CD4-positive, alpha-beta T cell treated with Interferon gamma for 1 hour (primary cell): Measurements from ENCODE around the gene ANKRD27.

Experiments
- DNase-seq: peaks from one replicate; pipeline ENCODE4 v3.0.0-alpha.2; 2020

ANKRD27 gene

DNA sequence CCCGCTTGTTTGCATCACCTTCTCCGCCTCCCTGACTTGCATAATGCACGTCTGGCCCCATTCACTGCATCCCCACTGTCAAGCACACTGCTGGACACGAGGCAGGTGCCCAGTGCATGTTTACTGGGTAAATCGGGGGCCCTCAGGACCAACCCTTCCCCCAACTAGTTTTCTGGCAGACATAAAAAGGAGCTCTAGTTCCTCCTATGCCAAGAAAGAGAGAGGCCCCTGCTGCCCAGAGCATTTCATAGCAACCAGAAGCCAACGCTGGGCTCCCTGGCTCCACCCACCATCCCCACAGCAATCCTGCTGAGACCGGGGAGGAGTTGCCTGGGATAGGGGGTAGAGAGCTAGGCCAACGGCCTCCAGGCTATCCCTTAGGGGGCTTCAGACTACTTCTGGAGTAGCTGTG is 23.2 kb downstream of the ANKRD27 start:
- DNase-seq, result no peak

DNA sequence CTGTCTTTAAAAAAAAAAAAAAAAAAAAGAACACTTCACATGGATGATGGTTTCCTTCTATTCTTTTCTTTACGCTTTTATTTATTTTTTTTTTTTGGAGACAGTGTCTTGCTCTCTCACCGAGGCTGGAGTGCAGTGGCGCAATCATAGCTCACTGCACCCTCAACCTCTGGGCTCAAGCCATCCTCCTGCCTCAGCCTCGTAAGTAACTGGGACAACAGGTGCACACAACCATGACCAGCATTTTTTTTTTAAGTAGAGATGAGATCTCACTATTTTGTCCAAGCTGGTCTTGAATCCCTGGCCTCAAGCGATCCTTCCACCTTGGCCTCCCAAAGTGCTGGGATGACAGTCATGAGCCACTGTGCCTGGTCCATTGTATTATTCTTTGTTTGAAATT is 24.3 kb downstream of the ANKRD27 start:
- no peak for DNase-seq

DNA sequence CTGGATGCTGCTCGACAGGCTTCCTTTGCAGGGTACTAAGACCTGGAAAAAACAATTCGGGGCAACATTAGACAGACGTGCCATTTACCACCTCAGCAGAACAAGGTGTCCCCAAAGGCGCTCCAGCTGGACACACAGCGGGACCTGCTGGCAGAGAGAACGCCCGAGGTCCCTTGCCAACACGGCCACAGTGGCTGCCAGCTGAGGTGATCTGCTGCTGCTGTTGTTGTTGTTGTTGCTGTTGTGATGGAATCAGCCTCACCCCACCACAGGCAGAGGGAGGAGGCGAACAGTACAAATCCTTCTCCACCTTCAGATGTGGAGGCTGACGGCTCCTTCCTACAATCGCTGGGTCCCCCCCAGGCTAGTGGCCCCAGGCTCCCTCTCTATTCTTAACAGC is 25.2 kb downstream of the ANKRD27 start:
- DNase-seq, result no peak

DNA sequence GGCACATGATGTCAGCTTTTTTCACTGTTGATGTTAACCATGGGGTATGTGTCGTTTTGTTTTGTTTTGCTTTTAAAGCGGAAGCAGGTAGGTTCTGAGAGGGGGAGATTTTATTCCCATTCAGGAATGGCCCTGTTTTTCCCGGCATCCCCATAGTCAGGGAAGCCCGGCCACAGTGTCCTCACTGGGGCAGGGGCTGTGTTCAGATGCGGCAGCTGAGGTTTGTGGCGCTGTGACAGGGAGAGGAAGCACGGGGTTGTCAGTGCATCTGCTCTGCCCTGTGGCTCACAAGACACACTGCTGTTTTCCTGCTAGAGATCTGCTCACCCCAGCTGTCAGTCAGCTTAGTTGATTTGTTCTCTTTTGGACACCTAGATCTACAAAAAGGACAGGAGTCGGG is 27.6 kb downstream of the ANKRD27 start:
- no peak for DNase-seq

DNA sequence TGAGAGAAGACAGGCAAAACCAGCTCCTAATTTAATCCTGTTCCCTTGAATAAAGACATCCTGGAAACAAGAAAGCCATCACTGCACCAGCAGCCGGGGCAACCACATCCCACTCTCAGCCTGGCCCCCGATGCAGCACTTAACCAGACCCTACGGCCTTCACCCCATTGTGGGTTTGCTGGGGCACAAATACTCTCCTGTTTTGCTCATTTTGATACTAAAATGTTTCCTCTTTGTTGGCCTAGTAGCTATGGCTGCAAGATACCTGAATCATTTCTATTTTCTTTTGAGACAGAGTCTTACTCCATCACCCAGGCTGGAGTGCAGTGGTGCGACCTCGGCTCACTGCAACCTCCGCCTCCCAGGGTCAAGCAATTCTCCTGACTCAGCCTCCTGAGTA is 28.4 kb downstream of the ANKRD27 start:
- DNase-seq, result no peak

DNA sequence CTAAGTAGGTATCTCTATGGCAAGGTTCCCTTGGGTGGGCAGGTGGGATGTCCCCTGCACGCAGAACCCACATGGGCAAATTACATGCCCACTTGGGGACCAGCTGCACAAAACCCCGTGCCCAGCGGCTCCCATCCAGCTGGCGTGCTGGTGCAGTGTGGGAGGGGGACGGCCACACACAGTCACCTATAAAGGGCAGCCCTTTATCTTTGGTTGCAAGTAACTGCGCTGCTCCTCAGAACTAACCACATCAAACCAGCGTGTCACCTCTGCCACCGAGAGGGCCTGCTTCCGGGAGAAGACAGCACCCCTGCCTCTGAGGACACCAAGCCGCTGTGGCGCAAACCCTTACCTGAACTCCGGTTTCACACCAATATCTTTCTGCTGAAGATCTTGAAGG is 32.2 kb downstream of the ANKRD27 start:
- DNase-seq, result peak; percentile 70

DNA sequence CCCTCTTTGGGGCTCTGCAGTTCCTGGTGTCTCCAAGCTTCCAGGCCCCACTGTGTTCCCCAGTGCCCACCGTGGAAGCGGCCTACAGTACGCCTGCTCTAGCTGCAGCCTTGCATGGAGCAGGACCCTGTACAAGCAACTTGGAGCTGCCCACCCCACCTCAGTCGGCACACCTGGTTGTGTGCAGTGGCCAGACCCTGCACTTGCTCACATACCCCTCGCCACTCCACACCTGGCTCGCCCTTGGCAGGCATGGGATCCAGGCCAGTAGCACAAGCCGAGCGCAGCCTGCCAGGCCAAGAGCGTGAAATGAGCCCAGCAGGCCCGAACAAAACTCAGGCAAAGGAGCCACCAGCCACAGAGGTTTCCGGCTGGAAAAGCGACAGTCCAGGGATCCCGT is 36.4 kb downstream of the ANKRD27 start:
- DNase-seq, result no peak

DNA sequence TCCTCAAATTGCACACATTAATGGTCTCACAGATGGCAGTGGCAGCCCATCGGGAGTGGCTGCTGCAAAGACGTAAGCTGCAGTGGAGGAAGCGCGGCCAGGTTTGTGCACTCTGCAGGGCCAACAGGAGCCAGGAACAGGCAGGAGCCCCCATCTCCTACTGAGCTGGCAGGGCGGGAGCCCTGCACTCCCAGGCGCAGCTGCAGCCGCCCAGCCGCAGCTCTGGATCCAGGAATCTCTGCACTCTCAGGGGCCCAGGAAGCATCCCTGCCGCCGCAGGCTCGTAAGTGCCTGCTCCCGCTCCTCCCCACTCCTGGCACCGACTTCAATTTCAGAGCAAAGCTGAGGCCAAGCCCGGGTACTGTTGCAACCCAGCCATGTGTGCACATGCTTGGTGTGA is 37.5 kb downstream of the ANKRD27 start:
- no peak for DNase-seq

DNA sequence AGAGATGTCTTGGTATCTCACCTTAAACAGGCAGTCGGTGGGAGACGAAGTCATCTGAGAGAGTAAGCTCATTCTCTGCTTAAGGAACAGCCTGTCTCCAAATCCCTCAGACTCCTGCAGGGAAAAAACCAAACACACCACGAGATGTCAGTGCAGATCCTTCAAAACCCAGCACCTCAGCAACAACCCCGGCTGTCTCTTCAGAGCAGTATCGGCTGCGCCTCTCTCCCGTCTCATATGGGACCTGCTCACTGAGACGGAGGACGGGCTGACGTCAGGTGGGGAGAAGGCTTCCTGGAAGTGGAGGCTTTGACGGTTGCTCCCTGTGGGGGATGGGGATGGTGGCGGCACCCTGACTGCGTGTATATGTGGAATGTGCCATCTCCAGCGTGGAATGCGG is 43.6 kb downstream of the ANKRD27 start:
- no peak for DNase-seq

DNA sequence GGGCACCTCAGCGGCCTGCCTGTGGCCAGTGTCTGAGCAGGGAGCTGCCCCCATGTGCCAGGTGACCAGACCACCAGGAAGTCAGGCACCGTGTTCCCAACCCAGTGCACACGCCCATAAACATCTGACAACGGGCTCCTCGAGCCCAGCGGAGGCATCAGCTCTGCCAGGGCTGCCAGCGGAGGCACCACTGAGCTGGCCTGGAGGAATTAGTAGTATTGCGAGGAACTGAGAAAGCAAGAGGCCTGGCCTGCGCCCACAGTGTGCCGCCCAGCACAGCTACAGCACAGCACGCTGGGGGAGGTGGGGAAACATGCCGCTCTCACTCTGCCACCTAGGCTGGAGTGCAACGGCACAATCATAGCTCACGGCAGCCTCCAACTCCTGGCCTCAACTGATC is 44.6 kb downstream of the ANKRD27 start:
- DNase-seq, result no peak

DNA sequence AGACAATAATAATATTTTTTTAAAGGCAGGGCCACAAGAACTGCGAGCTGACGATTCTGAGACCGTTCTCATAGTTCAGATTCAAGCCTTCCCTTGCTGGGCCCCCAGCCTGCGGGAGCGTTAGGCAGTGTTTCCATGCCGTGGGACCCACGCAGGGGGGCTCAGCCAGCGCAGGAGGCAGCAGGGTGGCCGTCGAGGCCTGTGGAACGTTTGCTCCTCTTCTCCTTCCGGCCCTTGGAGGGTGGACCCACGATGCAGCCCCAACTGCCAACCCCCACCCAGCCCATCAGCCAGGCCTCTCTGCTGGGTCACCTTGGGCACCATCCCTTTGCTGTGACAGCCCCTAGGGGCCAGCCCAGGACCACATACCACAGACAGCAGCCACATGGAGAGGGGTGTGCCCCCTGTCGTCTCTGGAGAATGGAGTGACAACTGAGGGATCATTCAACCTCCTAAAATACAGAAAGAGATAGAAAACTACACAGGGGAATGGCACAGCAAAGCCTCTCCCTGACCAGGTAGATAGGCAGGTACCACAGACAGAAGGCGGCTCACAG is 47.2 kb downstream of the ANKRD27 start:
- DNase-seq, result no peak

DNA sequence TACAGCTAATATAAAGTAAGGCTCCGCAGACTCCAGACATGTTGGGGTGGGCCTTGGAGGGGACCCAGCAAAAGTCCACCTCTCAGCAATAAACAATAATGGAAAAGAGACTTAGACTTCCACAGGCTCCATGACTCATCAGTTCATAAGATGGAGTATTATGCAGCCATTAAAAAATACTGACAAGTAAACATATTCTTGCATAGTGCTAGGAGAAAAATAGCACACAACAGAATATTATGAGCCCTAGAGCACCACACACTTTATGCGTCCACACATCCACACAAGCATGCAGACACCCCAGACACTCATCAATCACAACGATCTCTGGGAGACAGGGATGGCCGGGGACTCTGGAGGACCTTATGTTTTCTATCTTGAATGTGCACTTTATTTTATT is 48.0 kb downstream of the ANKRD27 start:
- no peak for DNase-seq

DNA sequence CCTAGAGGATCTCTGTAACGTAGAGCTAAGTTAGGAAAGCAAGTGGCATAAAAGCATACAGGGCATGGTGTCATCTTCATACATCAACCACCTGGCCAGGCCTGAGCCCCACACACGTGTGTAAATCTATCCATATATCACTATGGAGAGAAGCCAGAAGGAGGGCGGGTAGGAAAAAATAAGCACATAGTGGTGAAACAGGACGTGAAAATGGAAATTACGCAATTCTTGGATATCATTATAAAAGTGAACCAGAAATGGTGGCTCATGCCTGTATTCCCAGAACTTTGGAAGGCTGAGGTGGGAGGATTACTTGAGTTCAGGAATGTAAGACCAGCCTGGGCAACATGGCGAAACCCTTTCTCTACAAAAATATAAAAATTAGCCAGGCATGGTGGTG is 50.6 kb downstream of the ANKRD27 start:
- no peak for DNase-seq

DNA sequence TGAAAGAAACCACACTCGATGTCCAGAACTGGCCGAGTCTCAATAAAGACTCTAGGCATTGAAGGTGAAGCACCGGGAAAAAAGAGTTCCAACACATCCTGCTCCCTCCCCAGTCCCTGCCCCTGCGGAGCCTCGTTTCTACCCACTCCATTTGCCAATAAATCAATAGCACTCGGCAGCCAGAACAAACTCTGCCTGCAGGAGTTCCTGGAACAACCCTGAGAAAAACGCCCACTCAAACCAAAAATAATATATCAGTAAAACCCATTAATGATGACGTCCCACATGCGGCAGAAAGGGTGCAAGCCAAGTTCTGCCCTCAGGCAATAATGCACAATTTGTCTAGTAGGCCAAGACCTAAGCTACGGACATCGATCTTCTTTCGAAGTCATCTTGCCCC is 53.0 kb downstream of the ANKRD27 start:
- no peak for DNase-seq

DNA sequence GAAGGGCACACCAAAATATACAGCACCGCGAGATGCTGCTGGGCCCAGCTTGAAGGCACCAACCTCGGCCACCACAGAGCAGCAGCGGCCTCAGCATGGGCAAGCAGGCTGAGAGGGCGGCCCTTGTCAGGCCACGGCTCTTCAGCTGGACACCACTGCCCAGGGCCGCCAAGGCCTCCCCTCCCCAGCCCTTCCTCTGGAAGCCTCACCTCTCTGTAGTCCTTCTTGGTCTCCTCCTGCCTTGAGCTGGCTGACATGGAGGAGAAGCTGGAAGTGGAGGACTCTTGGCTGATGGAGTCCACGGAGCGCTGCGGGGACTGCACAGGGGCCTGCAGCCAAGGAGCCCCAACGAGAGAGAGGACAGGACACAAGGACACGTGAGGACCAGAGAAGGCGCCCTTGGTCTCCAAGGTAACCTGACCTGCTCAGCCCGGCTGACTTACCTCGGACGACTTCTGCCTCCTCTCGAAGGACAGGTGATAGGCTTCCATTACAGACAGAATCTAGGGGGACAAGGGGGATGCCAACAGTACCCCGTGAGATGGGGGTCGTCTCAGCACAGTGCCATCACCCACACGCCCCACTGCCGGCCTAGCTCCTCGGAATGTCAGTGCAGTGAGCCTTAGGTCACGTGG is 55.8 kb downstream of the ANKRD27 start:
- DNase-seq, result no peak

DNA sequence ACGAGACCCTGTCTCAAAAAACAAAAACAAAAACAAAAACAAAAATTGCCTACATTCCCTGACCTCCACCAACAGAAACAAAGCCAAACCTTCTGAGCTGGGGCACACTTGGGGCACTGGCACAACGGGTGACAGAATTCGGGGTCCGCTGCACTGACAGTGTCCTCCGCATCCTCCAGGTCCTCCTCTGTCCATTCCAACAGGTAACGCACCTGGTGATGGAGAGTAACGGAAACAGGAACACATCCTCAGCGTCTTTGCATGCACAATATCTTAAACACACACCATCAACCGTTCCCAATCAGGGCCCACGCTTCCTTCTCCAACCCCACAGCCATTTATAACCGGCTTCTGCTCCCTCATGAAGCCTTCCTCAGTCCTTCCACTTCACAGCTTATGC is 59.4 kb downstream of the ANKRD27 start:
- no peak for DNase-seq

DNA sequence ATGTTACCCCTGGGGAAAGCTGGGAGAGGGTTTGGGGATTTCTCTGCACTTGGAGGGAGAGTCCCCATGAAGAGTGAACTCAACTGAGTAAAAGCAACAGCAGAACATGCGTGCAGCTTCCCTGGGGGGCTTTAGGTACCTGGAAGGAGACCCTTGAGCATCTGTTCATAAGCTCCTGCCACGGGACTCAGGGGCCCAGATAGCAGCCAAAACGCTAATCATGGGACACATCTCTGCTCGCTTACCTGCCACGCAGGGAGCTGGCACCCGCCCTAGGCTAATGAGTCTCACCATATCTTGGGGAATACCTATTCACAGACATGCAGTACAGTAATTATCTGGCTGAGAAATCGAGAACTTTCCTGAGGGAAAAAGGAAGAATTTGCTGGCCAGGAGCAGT is 60.1 kb downstream of the ANKRD27 start:
- DNase-seq, result no peak

DNA sequence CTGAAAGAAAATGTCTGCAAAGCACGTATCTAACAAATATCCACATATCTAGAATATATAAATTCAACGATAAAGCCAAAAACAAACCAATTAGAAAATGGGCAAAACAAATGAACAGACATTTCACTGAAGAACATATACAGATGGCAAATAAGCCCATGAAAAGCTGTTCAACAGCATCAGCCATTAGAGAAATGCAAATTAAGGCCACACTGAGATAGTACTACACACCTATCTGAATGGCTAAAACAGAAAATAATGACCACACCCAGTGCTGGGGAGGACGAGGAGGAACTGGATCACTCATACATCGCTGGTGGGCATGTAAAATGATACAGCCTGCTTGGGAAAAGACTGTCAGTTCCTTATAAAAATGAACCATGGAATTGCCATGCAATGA is 62.0 kb downstream of the ANKRD27 start:
- no peak for DNase-seq

DNA sequence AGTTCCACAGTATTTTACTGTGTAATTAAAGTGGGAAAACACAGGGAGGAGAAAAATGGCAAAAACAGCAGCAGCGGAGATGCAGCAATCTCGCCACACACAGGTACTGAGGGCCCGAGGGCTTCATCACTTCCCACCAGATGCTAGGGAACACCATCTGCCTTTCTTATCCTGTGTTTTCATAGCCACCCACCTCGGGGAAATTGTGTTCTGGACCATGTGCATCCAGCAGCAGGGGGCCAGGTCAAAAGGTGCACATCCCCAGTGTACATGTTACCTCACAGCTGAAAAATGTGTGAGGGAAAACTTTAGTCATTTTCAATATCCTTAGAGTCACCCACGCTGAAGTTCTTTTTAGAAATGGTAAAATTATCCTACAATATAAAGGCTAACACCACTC is 63.8 kb downstream of the ANKRD27 start:
- DNase-seq, result no peak

DNA sequence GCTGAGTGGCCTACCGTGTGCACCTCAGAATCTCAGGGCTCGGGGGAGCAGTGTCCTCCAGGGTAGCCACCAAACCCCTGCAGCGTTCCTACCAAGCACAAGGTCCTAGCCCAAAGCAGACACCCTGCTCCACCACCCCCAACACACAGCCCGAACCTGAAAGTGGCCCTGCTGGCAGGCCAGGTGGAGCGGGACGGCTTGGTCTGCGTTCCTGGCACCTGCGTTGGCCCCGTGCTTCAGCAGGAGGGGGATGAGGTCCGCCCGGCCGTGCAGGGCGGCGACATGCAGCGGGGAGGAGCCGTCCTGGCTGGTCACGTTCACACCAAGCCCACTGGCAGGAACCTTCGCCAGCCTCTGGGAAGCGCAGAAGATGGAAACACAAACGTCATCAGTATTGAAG is 67.5 kb downstream of the ANKRD27 start:
- no peak for DNase-seq

DNA sequence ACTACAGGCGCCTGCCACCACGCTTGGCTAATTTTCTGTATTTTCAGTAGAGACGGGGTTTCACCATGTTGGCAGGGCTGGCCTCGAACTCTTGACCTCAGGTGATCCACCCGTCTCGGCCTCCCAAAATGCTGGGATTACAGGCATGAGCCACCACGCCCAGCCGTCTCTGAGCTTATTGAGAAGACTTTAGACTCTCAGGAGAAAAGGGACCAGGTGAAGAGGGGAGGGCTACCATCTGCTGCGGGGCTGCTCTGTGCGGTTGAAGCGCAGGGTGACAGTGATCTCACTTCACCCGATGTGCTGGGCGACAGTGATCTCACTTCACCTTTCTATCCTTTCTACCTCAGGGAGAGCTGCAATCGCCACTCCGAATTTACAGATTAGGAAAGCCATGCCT is 68.7 kb downstream of the ANKRD27 start:
- DNase-seq, result no peak

DNA sequence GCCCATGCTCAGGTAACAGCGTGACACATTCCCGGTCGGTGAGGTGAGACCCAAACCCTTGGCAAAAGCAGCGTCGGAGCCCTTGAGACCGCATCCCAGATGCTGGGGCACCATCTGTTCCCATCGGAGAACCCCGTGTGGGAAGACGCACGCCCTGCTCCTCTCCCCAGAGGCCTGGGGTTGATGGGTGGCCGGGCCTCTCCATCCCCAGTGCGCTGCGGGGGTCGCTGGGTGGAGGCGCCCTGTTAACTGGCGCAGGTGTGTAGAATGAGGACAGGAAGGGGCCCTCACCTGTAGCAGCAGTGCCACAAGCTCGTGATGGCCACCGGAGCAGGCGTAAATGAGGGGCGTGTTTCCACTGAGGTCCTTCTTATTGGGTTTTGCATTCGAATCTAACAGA is 69.4 kb downstream of the ANKRD27 start:
- DNase-seq, result no peak

DNA sequence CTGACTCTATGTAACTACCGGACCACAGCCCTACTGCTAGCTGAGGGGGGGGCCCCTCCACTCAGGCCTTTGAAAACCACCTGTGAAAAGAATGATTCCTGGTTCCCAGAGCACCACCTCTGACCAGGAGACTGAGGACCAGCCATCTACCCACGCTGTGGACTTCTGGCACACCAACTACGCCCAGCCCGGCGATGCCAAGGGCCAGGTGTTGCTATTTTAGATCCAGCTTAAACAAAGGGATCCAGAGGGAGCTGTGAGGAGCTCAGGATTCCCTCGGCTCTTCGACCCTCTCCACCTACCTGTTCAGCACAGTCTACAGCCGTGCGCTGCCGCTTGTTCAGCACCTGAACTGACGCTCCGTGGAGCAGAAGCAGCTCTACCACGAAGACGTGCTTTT is 71.0 kb downstream of the ANKRD27 start:
- DNase-seq, result no peak

DNA sequence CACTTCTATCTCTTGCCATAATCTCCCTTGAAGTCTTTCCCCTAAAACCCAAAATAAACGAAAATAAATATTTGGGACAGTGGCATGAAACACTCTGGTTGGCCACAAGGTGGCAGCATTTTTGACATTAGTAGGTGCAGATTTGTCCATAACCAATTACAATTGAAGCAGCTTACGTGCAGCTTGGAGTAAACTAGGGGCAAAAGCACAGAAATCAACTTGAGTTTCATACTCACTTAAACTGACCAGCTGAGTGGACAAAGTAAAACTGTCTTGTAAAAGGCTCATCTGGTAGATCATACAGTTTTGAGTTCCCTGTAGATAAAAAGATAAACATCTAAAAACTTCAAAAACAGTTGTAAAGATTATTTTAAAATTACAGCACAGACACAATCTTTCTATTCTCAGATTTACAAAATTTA is 75.2 kb downstream of the ANKRD27 start:
- DNase-seq, result peak; percentile 13

DNA sequence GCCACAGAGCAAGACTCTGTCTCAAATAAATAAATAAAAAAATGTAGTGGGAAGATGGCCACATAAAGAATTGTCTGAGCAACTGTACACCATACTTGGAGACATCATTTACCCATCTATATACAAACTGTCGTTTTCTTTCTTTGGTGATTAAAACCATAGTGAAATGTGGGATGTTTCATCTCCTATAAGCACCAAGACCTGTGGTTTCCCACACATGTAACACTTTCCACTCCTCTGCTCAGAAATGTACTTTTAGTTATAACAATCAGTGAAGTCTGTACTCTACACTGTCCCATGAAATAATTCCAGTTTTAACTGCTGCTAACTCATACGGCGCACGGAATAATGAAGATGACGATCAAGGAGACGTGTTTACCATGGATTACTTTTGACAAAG is 75.7 kb downstream of the ANKRD27 start:
- no peak for DNase-seq

DNA sequence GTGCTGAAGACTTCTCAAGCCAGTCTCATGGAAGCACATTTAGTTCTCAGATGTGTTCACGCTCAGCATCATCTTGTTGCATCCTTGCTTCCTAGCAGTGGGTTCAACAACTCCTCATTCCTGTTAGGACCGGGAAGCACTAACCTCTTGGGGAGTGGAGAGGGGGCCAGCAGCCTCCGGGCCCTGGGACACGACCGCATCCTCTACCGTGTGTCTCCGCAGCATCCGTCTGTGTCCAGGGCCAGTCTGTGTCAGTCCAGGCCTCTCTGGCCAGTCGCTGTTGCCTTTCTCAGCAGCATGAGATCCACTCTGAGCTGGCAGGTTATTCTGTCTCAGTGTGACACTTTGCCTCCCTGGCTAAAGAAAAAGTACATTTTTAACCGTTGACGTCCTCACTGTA is 77.0 kb downstream of the ANKRD27 start:
- no peak for DNase-seq
